ENCODE data around the gene CHD9.

DNA sequence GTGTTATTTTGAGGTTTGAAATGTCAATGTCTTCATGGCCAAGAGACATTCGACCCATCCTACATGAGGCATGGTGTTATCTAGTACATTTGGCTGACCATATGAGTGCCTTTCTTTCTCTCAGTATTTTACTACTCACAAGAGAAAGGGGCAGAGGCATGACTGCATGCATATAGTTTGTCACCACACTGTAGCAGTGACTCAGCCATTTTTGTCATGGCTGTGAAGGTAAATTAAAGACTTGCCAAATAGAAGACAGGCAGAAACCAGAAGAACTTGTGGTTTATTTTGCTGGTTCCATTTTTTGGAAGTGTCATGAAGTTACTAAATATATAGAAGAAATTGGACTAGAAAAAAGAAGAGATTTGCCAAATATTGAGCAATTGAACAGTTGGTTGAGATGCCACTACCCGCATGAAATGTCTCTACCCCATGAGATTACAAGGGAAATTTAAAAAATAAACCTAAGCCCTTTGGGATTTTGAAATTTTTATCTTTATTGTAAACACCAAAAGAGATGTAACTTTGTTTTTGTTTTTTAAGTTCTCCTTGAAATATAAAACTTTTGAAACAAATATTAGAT, 170.3 kb downstream of the CHD9 start:
- TF ChIP-seq, protein P1, sequence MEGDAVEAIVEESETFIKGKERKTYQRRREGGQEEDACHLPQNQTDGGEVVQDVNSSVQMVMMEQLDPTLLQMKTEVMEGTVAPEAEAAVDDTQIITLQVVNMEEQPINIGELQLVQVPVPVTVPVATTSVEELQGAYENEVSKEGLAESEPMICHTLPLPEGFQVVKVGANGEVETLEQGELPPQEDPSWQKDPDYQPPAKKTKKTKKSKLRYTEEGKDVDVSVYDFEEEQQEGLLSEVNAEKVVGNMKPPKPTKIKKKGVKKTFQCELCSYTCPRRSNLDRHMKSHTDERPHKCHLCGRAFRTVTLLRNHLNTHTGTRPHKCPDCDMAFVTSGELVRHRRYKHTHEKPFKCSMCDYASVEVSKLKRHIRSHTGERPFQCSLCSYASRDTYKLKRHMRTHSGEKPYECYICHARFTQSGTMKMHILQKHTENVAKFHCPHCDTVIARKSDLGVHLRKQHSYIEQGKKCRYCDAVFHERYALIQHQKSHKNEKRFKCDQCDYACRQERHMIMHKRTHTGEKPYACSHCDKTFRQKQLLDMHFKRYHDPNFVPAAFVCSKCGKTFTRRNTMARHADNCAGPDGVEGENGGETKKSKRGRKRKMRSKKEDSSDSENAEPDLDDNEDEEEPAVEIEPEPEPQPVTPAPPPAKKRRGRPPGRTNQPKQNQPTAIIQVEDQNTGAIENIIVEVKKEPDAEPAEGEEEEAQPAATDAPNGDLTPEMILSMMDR (conservative IDR thresholded peaks at IDR 0.05), result no peak
- TF ChIP-seq ZFX (IDR thresholded peaks at IDR 0.05), result no peak

All from C4-2B (cell line).